Measurements from ENCODE around the gene COL5A1.

COL5A1 gene

GRCh38 chr9:134742822-134743535, 101.4 kb downstream of the COL5A1 start:
- H3K36me3 ChIP-seq (ENCODE audit: insufficient read depth, low read length): peaks cover 95% of the 10 kb centered on the region
- no peak overlapping the region for H3K4me2 ChIP-seq (ENCODE audit: low read length)
- H3K4me3 ChIP-seq (ENCODE audit: low read length): no peak overlapping the region
- no peaks in the 10 kb centered on the region for H3K27me3 ChIP-seq (ENCODE audit: control insufficient read depth, insufficient read depth, low read length)
- H3K9me3 ChIP-seq (replicated peaks; ENCODE audit: low read length): no peaks in the 10 kb centered on the region
- no peak overlapping the region for H3K9ac ChIP-seq (ENCODE audit: low read depth, low read length)
- H3K4me1 ChIP-seq (ENCODE audit: control insufficient read depth, insufficient read depth, low read length): no peaks in the 10 kb centered on the region

- Histone ChIP-seq H3K9me3 (replicated peaks; ENCODE audit: low read length) (no peaks in the 10 kb centered on the region), H3K36me3 (ENCODE audit: insufficient read depth, low read length) (peaks cover 95% of the 10 kb centered on the region), H3K4me1 (ENCODE audit: control insufficient read depth, insufficient read depth, low read length) (no peaks in the 10 kb centered on the region), H3K27me3 (ENCODE audit: control insufficient read depth, insufficient read depth, low read length) (no peaks in the 10 kb centered on the region), H3K4me2 (ENCODE audit: low read length) (no peak overlapping the region), H3K9ac (ENCODE audit: low read depth, low read length) (no peak overlapping the region), H3K4me3 (ENCODE audit: low read length) (no peak overlapping the region)
Observed at GRCh38 chr9:134743853-134744252, 102.2 kb downstream of the COL5A1 start.

- Histone ChIP-seq H3K9ac (ENCODE audit: low read depth, low read length) (no peak overlapping the region), H3K27me3 (ENCODE audit: control insufficient read depth, insufficient read depth, low read length) (no peaks in the 10 kb centered on the region), H3K4me3 (ENCODE audit: low read length) (no peak overlapping the region), H3K4me1 (ENCODE audit: control insufficient read depth, insufficient read depth, low read length) (no peaks in the 10 kb centered on the region), H3K36me3 (ENCODE audit: insufficient read depth, low read length) (peaks cover 96% of the 10 kb centered on the region), H3K9me3 (replicated peaks; ENCODE audit: low read length) (no peaks in the 10 kb centered on the region), H3K4me2 (ENCODE audit: low read length) (no peak overlapping the region)
Observed at GRCh38 chr9:134744385-134745295, 103.0 kb downstream of the COL5A1 start.

- Histone ChIP-seq H3K36me3 (ENCODE audit: insufficient read depth, low read length) (peaks cover 92% of the 10 kb centered on the region), H3K9me3 (replicated peaks; ENCODE audit: low read length) (no peaks in the 10 kb centered on the region), H3K4me3 (ENCODE audit: low read length) (no peak overlapping the region), H3K4me1 (ENCODE audit: control insufficient read depth, insufficient read depth, low read length) (no peaks in the 10 kb centered on the region), H3K9ac (ENCODE audit: low read depth, low read length) (no peak overlapping the region), H3K4me2 (ENCODE audit: low read length) (no peak overlapping the region), H3K27me3 (ENCODE audit: control insufficient read depth, insufficient read depth, low read length) (no peaks in the 10 kb centered on the region)
Observed at GRCh38 chr9:134747951-134748489, 106.4 kb downstream of the COL5A1 start.

GRCh38 chr9:134748591-134748990, 107.0 kb downstream of the COL5A1 start:
- H3K9me3 ChIP-seq (replicated peaks; ENCODE audit: low read length): no peaks in the 10 kb centered on the region
- H3K36me3 ChIP-seq (ENCODE audit: insufficient read depth, low read length): peaks cover 90% of the 10 kb centered on the region

GRCh38 chr9:134750450-134751155, 109.0 kb downstream of the COL5A1 start:
- no peak overlapping the region for H3K4me2 ChIP-seq (ENCODE audit: low read length)
- no peak overlapping the region for H3K9ac ChIP-seq (ENCODE audit: low read depth, low read length)
- no peaks in the 10 kb centered on the region for H3K9me3 ChIP-seq (replicated peaks; ENCODE audit: low read length)
- no peak overlapping the region for H3K4me3 ChIP-seq (ENCODE audit: low read length)
- H3K4me1 ChIP-seq (ENCODE audit: control insufficient read depth, insufficient read depth, low read length): no peaks in the 10 kb centered on the region
- H3K36me3 ChIP-seq (ENCODE audit: insufficient read depth, low read length): peaks cover 90% of the 10 kb centered on the region
- no peaks in the 10 kb centered on the region for H3K27me3 ChIP-seq (ENCODE audit: control insufficient read depth, insufficient read depth, low read length)

More at GRCh38 chr9:134748591-134748990, 107.0 kb downstream of the COL5A1 start:
- no peaks in the 10 kb centered on the region for H3K27me3 ChIP-seq (ENCODE audit: control insufficient read depth, insufficient read depth, low read length)
- H3K4me3 ChIP-seq (ENCODE audit: low read length): no peak overlapping the region
- no peak overlapping the region for H3K4me2 ChIP-seq (ENCODE audit: low read length)
- no peak overlapping the region for H3K9ac ChIP-seq (ENCODE audit: low read depth, low read length)
- H3K4me1 ChIP-seq (ENCODE audit: control insufficient read depth, insufficient read depth, low read length): no peaks in the 10 kb centered on the region

- no peak overlapping the region for H3K9ac ChIP-seq (ENCODE audit: low read depth, low read length)
- no peaks in the 10 kb centered on the region for H3K27me3 ChIP-seq (ENCODE audit: control insufficient read depth, insufficient read depth, low read length)
- H3K4me2 ChIP-seq (ENCODE audit: low read length): no peak overlapping the region
- H3K36me3 ChIP-seq (ENCODE audit: insufficient read depth, low read length): peaks cover 90% of the 10 kb centered on the region
- H3K4me1 ChIP-seq (ENCODE audit: control insufficient read depth, insufficient read depth, low read length): no peaks in the 10 kb centered on the region
- H3K4me3 ChIP-seq (ENCODE audit: low read length): no peak overlapping the region
- H3K9me3 ChIP-seq (replicated peaks; ENCODE audit: low read length): no peaks in the 10 kb centered on the region
Observed at GRCh38 chr9:134751622-134752021, 110.0 kb downstream of the COL5A1 start.

GRCh38 chr9:134752471-134753168, 111.0 kb downstream of the COL5A1 start:
- no peak overlapping the region for H3K4me3 ChIP-seq (ENCODE audit: low read length)
- no peaks in the 10 kb centered on the region for H3K27me3 ChIP-seq (ENCODE audit: control insufficient read depth, insufficient read depth, low read length)
- H3K9me3 ChIP-seq (replicated peaks; ENCODE audit: low read length): no peaks in the 10 kb centered on the region
- no peaks in the 10 kb centered on the region for H3K4me1 ChIP-seq (ENCODE audit: control insufficient read depth, insufficient read depth, low read length)
- H3K36me3 ChIP-seq (ENCODE audit: insufficient read depth, low read length): peaks cover 90% of the 10 kb centered on the region
- no peak overlapping the region for H3K9ac ChIP-seq (ENCODE audit: low read depth, low read length)
- H3K4me2 ChIP-seq (ENCODE audit: low read length): no peak overlapping the region

GRCh38 chr9:134753191-134753590, 111.6 kb downstream of the COL5A1 start:
- Histone ChIP-seq H3K9ac (ENCODE audit: low read depth, low read length) (no peak overlapping the region), H3K4me1 (ENCODE audit: control insufficient read depth, insufficient read depth, low read length) (no peaks in the 10 kb centered on the region), H3K27me3 (ENCODE audit: control insufficient read depth, insufficient read depth, low read length) (no peaks in the 10 kb centered on the region), H3K4me3 (ENCODE audit: low read length) (no peak overlapping the region), H3K4me2 (ENCODE audit: low read length) (no peak overlapping the region), H3K36me3 (ENCODE audit: insufficient read depth, low read length) (peaks cover 88% of the 10 kb centered on the region), H3K9me3 (replicated peaks; ENCODE audit: low read length) (no peaks in the 10 kb centered on the region)

GRCh38 chr9:134755221-134755907, 113.8 kb downstream of the COL5A1 start:
- H3K4me2 ChIP-seq (ENCODE audit: low read length): no peak overlapping the region
- H3K36me3 ChIP-seq (ENCODE audit: insufficient read depth, low read length): peaks cover 77% of the 10 kb centered on the region
- no peak overlapping the region for H3K4me3 ChIP-seq (ENCODE audit: low read length)
- H3K27me3 ChIP-seq (ENCODE audit: control insufficient read depth, insufficient read depth, low read length): no peaks in the 10 kb centered on the region
- H3K9ac ChIP-seq (ENCODE audit: low read depth, low read length): no peak overlapping the region
- no peaks in the 10 kb centered on the region for H3K4me1 ChIP-seq (ENCODE audit: control insufficient read depth, insufficient read depth, low read length)
- no peaks in the 10 kb centered on the region for H3K9me3 ChIP-seq (replicated peaks; ENCODE audit: low read length)

Data from skeletal muscle satellite cell (primary cell).